Measurements from ENCODE around the gene STN1. TPM values are rescaled to one million over a fixed set of nuclear protein-coding genes. Genes with fewer than 3 reads are reported as not detected.

STN1 gene
- total and polyA plus RNA-seq, 9 of the 15 experiments (the other 6 are each of a cell fraction or from before 2014, with no cell fraction given): 9.1 to 19.6 (median 13.8) TPM

DNA sequence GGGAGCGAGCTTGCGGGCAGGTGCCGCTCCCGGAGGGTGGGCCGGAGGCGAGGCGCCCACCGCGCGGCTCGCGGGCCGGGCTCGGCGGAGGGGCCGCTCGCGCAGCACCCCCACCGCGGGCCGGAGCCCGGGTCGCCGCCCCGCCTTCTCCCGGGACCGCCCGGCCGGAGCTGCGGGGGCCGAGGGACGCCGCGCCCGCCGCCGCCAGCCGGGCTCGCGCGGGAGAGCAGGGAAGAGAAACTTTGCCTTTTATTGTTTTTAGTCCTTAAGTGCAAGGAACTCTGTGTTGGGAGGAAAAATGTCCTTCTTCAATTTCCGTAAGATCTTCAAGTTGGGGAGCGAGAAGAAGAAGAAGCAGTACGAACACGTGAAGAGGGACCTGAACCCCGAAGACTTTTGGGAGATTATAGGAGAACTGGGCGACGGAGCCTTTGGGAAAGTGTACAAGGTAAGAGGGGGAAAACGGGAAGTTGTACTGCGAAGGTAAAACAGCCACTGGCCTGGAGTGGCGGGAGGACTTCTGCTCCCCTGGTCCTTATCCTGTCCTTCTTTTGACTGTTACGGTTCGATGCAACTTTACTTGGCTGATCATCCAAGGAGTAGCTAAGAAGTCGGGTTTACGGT is 49.6 kb upstream of the STN1 start (continued):
- TF ChIP-seq, protein P1, sequence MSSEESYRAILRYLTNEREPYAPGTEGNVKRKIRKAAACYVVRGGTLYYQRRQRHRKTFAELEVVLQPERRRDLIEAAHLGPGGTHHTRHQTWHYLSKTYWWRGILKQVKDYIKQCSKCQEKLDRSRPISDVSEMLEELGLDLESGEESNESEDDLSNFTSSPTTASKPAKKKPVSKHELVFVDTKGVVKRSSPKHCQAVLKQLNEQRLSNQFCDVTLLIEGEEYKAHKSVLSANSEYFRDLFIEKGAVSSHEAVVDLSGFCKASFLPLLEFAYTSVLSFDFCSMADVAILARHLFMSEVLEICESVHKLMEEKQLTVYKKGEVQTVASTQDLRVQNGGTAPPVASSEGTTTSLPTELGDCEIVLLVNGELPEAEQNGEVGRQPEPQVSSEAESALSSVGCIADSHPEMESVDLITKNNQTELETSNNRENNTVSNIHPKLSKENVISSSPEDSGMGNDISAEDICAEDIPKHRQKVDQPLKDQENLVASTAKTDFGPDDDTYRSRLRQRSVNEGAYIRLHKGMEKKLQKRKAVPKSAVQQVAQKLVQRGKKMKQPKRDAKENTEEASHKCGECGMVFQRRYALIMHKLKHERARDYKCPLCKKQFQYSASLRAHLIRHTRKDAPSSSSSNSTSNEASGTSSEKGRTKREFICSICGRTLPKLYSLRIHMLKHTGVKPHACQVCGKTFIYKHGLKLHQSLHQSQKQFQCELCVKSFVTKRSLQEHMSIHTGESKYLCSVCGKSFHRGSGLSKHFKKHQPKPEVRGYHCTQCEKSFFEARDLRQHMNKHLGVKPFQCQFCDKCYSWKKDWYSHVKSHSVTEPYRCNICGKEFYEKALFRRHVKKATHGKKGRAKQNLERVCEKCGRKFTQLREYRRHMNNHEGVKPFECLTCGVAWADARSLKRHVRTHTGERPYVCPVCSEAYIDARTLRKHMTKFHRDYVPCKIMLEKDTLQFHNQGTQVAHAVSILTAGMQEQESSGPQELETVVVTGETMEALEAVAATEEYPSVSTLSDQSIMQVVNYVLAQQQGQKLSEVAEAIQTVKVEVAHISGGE (CRISPR knock-in tag; IDR thresholded peaks at IDR 0.05): peak in 1 of 3 experiments; percentile 58; a peak in 1 of 6 replicates
- TF ChIP-seq, protein P2, sequence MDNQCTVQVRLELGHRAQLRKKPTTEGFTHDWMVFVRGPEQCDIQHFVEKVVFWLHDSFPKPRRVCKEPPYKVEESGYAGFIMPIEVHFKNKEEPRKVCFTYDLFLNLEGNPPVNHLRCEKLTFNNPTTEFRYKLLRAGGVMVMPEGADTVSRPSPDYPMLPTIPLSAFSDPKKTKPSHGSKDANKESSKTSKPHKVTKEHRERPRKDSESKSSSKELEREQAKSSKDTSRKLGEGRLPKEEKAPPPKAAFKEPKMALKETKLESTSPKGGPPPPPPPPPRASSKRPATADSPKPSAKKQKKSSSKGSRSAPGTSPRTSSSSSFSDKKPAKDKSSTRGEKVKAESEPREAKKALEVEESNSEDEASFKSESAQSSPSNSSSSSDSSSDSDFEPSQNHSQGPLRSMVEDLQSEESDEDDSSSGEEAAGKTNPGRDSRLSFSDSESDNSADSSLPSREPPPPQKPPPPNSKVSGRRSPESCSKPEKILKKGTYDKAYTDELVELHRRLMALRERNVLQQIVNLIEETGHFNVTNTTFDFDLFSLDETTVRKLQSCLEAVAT (IDR thresholded peaks at IDR 0.05): peak in 1 of 2 experiments; percentile 47; a peak in 1 of 4 replicates
- no peak for TF ChIP-seq HDGF (IDR thresholded peaks at IDR 0.05)
- TF ChIP-seq HIVEP1 (CRISPR knock-in tag; IDR thresholded peaks at IDR 0.05): no peak
- TF ChIP-seq SP2 (IDR thresholded peaks at IDR 0.05; ENCODE audit: extremely low read depth, low read depth, low read length, poor library complexity, severe bottlenecking): no peak
- no peak for TF ChIP-seq XRCC5 (IDR thresholded peaks at IDR 0.05; ENCODE audit: low read depth, low read length)
- TF ChIP-seq TBP (optimal IDR thresholded peaks at IDR 0.05; ENCODE audit: low read depth, low read length): peak; percentile 16
- no peak for TF ChIP-seq SPI1 (IDR thresholded peaks at IDR 0.05; ENCODE audit: borderline replicate concordance, low read depth, low read length)
- no peak for TF ChIP-seq ZNF384 (IDR thresholded peaks at IDR 0.05; ENCODE audit: low read depth, low read length)
- peak; percentile 40; the same call in 1 of the 2 replicates for TF ChIP-seq SMARCA4 (IDR thresholded peaks at IDR 0.05)
- TF ChIP-seq SRSF1 (IDR thresholded peaks at IDR 0.05; ENCODE audit: low read depth, low read length): no peak
- TF ChIP-seq E2F6 (IDR thresholded peaks at IDR 0.05; ENCODE audit: borderline replicate concordance in 1 of 2, extremely low read depth in 1 of 2, insufficient read depth in 1 of 2, insufficient read length in 1 of 2, low read depth in 1 of 2, low read length in 1 of 2, poor library complexity in 1 of 2, severe bottlenecking in 1 of 2): peak in 1 of 2 experiments; percentile 5

Data from K562 (cell line).